Prostate gland (tissue), 2 donors: ENCODE data around the gene PHYH. TPM values are rescaled to one million over a fixed set of nuclear protein-coding genes. Genes with fewer than 3 reads are reported as not detected.

Source experiments
- DNase-seq: peaks from one replicate; pipeline ENCODE4 v3.0.0-alpha.2; 2019; ENCODE audit warnings: low spot score
- H3K27ac ChIP-seq, 2 donors: fragments of 200-600 bp; sonication (generic); 2 replicates each; pipeline ENCODE4 v1.5.1; 2017 to 2019
- H3K27me3 ChIP-seq: fragments of 200-600 bp; sonication (generic); replicated peaks from 2 replicates; pipeline ENCODE4 v1.5.1; 2019; ENCODE audit not compliant: insufficient read depth
- H3K36me3 ChIP-seq, 2 donors: fragments of 200-600 bp; sonication (generic); 1 replicate in 1 of 2; 2 replicates in 1 of 2; pipeline versions ENCODE4 v1.5.1 to v1.8.1; 2017 to 2019
- H3K4me1 ChIP-seq: fragments of 200-600 bp; sonication (generic); replicated peaks from 2 replicates; pipeline ENCODE4 v1.5.1; 2019
- H3K4me3 ChIP-seq, 2 donors: fragments of 200-600 bp; sonication (generic); 2 replicates each; pipeline ENCODE4 v1.5.1; 2017 to 2019
- H3K9me3 ChIP-seq: fragments of 200-600 bp; sonication (generic); 2 replicates; pipeline ENCODE4 v1.5.1; 2017
- CTCF ChIP-seq, 4 experiments: fragments of 200-600 bp in 2 of 4; fragments of 450-650 bp in 2 of 4; sonication (generic) in 2 of 4; IDR thresholded peaks; 1 replicate in 3 of 4; 2 replicates in 1 of 4; pipeline ENCODE4 v1.5.1; 2016 to 2019; ENCODE audit warnings: antibody characterized with exemption in 4 of 4, mild to moderate bottlenecking in 2 of 4, moderate library complexity in 2 of 4
- POLR2A ChIP-seq: fragments of 450-650 bp; IDR thresholded peaks from one replicate; pipeline ENCODE4 v1.6.1; 2016; ENCODE audit warnings: antibody characterized with exemption, mild to moderate bottlenecking
- POLR2AphosphoS5 ChIP-seq: sonication (generic); formaldehyde crosslinking; IDR thresholded peaks from one replicate; pipeline ENCODE4 v1.6.1; 2017; ENCODE audit warnings: antibody characterized with exemption
- WGBS: methylation state at CpG from one replicate; pipeline ENCODE4 v1.1.5; 2018; 5-methylcytosine and 5-hydroxymethylcytosine counted together
- intact Hi-C: fragments of 100-400 bp; cut with DNase I; formaldehyde crosslinking; loops from one replicate; pipeline ENCODE4 v1.14.2; 2022
- total RNA-seq, 2 donors: library from RNA; depleted of rRNA; stranded (reverse); fragments of >200 nt; gene quantifications; one replicate each; pipeline ENCODE4 v1.1.0, GENCODE V29; 2016

Gene PHYH
- total RNA-seq, 2 donors from 2014 or later, result 18.2 to 27.4 TPM

- DNase-seq, result no peak
- Histone ChIP-seq H3K36me3 (no peaks in the 10 kb centered on the region), H3K27ac (no peak overlapping the region), H3K4me3 (no peak overlapping the region), H3K27me3 (no peaks in the 10 kb centered on the region), H3K9me3 (no peaks in the 10 kb centered on the region), H3K4me1 (no peaks in the 10 kb centered on the region)
- TF ChIP-seq POLR2AphosphoS5 (no peak), POLR2A (no peak), CTCF (IDR thresholded peaks at IDR 0.05) (no peak)
- intact Hi-C loops, result no loop called here
- 91% methylated on average over 6 of the region's 6 CpGs for WGBS
These were observed 6.2 kb upstream of the PHYH start for GRCh38 chr10:13306103-13306502.

- peak overlapping the region; percentile 91 to 92 for H3K27ac ChIP-seq
These were observed 3.1 kb upstream of the PHYH start for GRCh38 chr10:13302821-13303555.

GRCh38 chr10:13298748-13299436 is 972 bp downstream of the PHYH start:
- no peaks in the 10 kb centered on the region for H3K27me3 ChIP-seq
- H3K4me3 ChIP-seq, result peak overlapping the region; percentile 67 to 97
- TF ChIP-seq CTCF (IDR thresholded peaks at IDR 0.05) (peak in 1 of 4 experiments; percentile 3), POLR2AphosphoS5 (no peak)
- H3K27ac ChIP-seq, result peak overlapping the region; percentile 95 to 98
- H3K36me3 ChIP-seq, result peaks cover 0 to 3% of the 10 kb centered on the region in 2 donors
- 43% methylated on average over 20 of the region's 20 CpGs for WGBS
- no peaks in the 10 kb centered on the region for H3K9me3 ChIP-seq
- DNase-seq, result no peak
- intact Hi-C loops, result no loop called here
- H3K4me1 ChIP-seq, result no peaks in the 10 kb centered on the region

More at GRCh38 chr10:13302821-13303555, 3.1 kb upstream of the PHYH start:
- no peak for TF ChIP-seq POLR2AphosphoS5
- intact Hi-C loops, result loop anchor here (2.0 kb wide), 1 partner anchor 142 kb away; the partner anchor contains the start of gene MCM10
- Histone ChIP-seq H3K4me1 (no peaks in the 10 kb centered on the region), H3K9me3 (no peaks in the 10 kb centered on the region), H3K36me3 (no peaks in the 10 kb centered on the region), H3K27me3 (no peaks in the 10 kb centered on the region), H3K4me3 (peak overlapping the region in 1 of 2 donors; percentile 44)
- DNase-seq, result no peak
- 84% methylated on average over 23 of the region's 23 CpGs for WGBS

GRCh38 chr10:13296476-13296875 is 3.4 kb downstream of the PHYH start:
- Histone ChIP-seq H3K9me3 (no peaks in the 10 kb centered on the region), H3K27me3 (no peaks in the 10 kb centered on the region), H3K27ac (no peak overlapping the region), H3K36me3 (peaks cover 0 to 3% of the 10 kb centered on the region in 2 donors), H3K4me3 (no peak overlapping the region), H3K4me1 (no peaks in the 10 kb centered on the region)
- TF ChIP-seq POLR2A (no peak), POLR2AphosphoS5 (no peak), CTCF (IDR thresholded peaks at IDR 0.05) (no peak)
- intact Hi-C loops, result no loop called here
- 92% methylated on average over 10 of the region's 10 CpGs for WGBS
- no peak for DNase-seq

- no peak for DNase-seq
- TF ChIP-seq CTCF (IDR thresholded peaks at IDR 0.05), result no peak
- TF ChIP-seq POLR2A, result no peak
- TF ChIP-seq POLR2AphosphoS5, result no peak
- intact Hi-C loops, result no loop called here
- peaks cover 0 to 3% of the 10 kb centered on the region in 2 donors for H3K36me3 ChIP-seq
- H3K4me3 ChIP-seq, result no peak overlapping the region
- WGBS, result 89% methylated on average over 2 of the region's 2 CpGs
- no peak overlapping the region for H3K27ac ChIP-seq
- H3K27me3 ChIP-seq, result no peaks in the 10 kb centered on the region
- H3K9me3 ChIP-seq, result no peaks in the 10 kb centered on the region
- H3K4me1 ChIP-seq, result no peaks in the 10 kb centered on the region
These were observed 5.1 kb downstream of the PHYH start for GRCh38 chr10:13294784-13295183.
